RWPE1 (cell line): ENCODE results near the gene NOL4L.

Experiments used
- CTCF ChIA-PET: fragments of 350-600 bp; sonication (Branson Sonifier 250); formaldehyde crosslinking; extraction: SDS; loops from one replicate; lab custom pipeline; 2021; lab: Yijun Ruan, JAX
- POLR2A ChIA-PET: fragments of 400-600 bp; formaldehyde crosslinking; extraction: SDS; loops from one replicate; lab custom pipeline; 2020; ENCODE audit warnings: antibody characterized with exemption; ENCODE audit not compliant: low non-redundant PET; lab: Yijun Ruan, JAX
- DNase-seq: peaks from one replicate; pipeline ENCODE4 v3.0.0; 2012; ENCODE audit warnings: low spot score
- H3K27ac ChIP-seq: fragments of 450-650 bp; 2 replicates; pipeline ENCODE4 v1.5.1; 2017
- TF ChIP-seq, protein P1 (sequence below): fragments of 450-650 bp; conservative IDR thresholded peaks from 2 replicates; pipeline ENCODE4 v1.5.1; 2017; ENCODE audit warnings: low read depth, mild to moderate bottlenecking

NOL4L gene

DNA sequence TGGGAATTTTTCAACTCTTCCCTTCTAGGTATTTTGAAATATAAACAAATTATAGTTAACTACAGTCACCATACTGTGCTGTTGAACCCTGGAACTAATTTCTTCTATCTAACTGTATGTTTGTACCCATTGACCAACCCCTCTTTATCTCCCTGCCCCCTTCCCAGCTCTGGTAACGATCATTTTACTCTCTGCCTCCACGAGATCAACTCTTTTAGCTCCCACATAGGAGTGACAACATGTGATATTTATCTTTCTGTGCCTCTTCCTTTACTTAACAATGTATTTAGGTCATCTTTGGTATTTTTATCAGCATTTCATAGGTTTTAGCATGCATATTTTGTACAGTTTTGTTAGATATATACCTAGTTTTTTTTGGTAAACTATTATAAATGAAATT, 181.1 kb downstream of the NOL4L start:
- no peak overlapping the region for H3K27ac ChIP-seq
- TF ChIP-seq, protein P1, sequence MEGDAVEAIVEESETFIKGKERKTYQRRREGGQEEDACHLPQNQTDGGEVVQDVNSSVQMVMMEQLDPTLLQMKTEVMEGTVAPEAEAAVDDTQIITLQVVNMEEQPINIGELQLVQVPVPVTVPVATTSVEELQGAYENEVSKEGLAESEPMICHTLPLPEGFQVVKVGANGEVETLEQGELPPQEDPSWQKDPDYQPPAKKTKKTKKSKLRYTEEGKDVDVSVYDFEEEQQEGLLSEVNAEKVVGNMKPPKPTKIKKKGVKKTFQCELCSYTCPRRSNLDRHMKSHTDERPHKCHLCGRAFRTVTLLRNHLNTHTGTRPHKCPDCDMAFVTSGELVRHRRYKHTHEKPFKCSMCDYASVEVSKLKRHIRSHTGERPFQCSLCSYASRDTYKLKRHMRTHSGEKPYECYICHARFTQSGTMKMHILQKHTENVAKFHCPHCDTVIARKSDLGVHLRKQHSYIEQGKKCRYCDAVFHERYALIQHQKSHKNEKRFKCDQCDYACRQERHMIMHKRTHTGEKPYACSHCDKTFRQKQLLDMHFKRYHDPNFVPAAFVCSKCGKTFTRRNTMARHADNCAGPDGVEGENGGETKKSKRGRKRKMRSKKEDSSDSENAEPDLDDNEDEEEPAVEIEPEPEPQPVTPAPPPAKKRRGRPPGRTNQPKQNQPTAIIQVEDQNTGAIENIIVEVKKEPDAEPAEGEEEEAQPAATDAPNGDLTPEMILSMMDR, result no peak
- ChIA-PET CTCF (no interaction called here), POLR2A (no interaction called here)
- DNase-seq, result no peak

DNA sequence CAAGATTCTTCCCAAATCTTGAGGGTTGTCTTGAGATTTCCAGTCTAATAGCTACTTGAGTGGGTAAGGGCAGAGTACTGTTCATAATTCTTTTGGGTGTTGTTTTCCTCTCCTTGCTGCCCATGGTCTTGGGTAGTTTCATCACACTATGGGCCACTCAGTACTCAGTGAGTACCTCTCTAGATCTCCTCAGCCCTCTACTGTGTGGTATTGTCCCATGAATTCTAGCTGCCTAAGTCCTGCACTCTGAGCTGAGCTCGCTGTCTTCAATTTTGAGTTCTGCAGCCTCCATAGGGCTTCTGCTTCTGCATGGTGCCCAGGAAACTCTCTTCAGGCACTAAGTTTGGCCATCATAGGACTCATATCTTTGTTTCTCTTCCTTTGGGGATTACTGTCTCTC, 184.7 kb downstream of the NOL4L start:
- no peak for DNase-seq
- ChIA-PET CTCF (interaction anchor here (0.6 to 1.4 kb wide), 3 partner anchors 11 to 389 kb away, joined by 3 to 5 read pairs (median 3); no protein-coding TSS in a partner anchor), POLR2A (no interaction called here)
- TF ChIP-seq, protein P1, result no peak
- no peak overlapping the region for H3K27ac ChIP-seq

DNA sequence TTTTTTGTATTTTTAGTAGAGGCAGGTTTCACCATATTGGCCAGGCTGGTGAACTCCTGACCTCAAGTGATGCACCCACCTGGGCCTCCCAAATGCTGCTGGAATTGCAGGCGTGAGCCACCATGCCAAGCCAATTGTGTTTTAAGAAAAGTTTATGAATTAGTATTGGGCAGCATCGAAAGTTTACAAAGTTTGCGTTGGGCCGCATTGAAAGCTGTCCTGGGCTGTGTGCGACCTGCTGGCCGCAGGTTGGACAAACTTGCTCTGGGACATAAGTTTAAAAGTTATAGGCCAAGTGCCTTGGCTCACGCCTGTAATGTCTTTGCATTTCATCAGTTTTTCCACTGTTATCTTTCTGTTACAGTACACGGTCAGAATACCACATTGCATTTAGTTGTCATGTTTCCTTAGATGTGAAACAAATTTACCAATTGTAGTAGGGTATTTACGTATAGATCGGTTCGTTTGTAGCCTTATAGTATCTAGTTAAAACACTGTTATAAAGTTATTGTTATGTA, 187.5 kb downstream of the NOL4L start:
- no peak for DNase-seq
- no peak overlapping the region for H3K27ac ChIP-seq
- POLR2A ChIA-PET, result no interaction called here
- TF ChIP-seq, protein P1, result no peak
- CTCF ChIA-PET, result no interaction called here

DNA sequence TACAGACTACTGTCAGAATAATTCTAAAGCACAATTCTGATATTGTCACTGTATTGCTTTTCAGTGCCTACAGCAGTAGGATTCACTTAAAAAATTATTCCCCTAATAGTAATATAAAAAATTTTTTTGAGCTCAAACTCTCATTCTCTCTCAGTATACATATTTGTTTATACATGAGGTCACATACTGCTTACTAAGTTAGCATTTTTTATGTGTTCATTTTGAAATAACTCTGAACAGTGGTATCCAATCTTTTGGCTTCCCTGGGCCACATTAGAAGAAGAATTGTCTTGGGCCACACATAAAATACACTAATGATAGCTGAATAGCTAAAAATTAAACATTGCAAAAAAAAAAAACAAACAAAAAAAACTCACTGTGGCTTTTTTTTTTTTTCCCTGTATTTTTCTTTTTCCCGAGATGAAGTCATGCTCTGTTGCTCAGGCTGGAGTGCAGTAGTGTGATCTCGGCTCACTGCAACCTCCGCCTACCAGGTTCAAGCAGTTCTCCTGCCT, 188.4 kb downstream of the NOL4L start:
- ChIA-PET CTCF (interaction anchor here (0.8 kb wide), 1 partner anchor 79 kb away, joined by 4 read pairs; no protein-coding TSS in a partner anchor), POLR2A (no interaction called here)
- DNase-seq, result no peak
- H3K27ac ChIP-seq, result no peak overlapping the region
- TF ChIP-seq, protein P1, result no peak

DNA sequence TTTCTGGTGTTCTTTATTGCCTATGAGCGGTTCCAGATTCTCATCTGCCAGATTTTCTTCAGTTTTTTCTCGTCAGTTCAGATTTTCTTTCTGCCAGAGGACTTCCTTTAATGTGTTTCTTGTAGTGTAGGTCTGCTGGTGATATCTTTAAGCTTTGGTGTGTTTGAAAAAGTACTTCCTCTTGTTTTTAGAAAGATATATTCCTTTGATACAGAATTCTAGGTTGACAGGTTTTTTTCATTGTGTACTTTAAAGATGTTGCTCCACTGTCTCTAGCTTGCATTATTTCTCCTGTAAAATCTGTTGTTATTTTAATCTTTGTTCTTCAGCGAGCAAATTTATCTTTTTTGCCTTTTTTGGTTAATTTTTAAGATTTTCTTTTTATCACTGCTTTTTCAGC, 190.1 kb downstream of the NOL4L start:
- TF ChIP-seq, protein P1, result no peak
- POLR2A ChIA-PET, result no interaction called here
- no peak for DNase-seq
- CTCF ChIA-PET, result interaction anchor here (0.6 kb wide), 1 partner anchor 38 kb away, joined by 3 read pairs; no protein-coding TSS in a partner anchor
- H3K27ac ChIP-seq, result no peak overlapping the region
